ENCODE measurements around the gene BRIP1.

Gene BRIP1

DNA sequence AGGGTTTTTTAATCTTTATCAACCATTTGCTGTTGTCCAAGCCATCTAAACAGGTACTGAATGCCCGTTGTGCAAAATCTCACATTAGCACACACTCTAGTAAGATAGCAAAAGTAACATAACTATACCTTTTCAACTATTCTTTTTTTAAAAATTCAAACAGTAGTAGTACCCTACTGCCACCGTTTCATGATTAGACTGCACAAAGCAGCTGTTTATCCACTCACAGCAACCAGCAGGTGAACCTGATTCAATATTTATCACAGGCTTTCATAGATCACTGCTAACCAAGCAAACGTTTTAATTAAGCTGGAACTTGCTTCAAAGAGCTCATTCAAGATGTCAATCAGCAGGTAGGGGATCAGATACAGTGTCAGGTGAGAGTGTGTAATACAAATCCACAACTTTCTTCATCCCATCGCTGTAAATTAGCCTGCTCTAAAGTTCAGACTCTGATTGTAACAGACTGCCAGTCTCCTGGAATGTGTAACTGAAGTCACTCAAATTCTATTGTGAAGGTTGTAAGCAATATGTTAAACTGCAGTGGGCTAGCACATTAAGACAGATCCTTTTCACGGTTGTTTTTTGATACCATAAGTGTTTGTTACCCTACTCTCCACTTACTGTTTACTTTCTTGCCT lies 47.3 kb downstream of the BRIP1 start:
- Histone ChIP-seq H3K4me3 (ENCODE audit: low read depth, low read length) (no peak overlapping the region), H3K9me3 (ENCODE audit: control insufficient read depth, low read length) (no peaks in the 10 kb centered on the region), H3K9ac (no peak overlapping the region), H3K4me1 (no peaks in the 10 kb centered on the region), H3K79me2 (no peaks in the 10 kb centered on the region), H2AFZ (no peak overlapping the region), H3K4me2 (ENCODE audit: low read length) (no peak overlapping the region), H3K27me3 (ENCODE audit: control insufficient read depth, insufficient read depth, low read length) (no peaks in the 10 kb centered on the region), H3K36me3 (ENCODE audit: control insufficient read depth, insufficient read depth, low read length) (no peaks in the 10 kb centered on the region), H3K27ac (no peak overlapping the region)
- TF ChIP-seq, protein P1, sequence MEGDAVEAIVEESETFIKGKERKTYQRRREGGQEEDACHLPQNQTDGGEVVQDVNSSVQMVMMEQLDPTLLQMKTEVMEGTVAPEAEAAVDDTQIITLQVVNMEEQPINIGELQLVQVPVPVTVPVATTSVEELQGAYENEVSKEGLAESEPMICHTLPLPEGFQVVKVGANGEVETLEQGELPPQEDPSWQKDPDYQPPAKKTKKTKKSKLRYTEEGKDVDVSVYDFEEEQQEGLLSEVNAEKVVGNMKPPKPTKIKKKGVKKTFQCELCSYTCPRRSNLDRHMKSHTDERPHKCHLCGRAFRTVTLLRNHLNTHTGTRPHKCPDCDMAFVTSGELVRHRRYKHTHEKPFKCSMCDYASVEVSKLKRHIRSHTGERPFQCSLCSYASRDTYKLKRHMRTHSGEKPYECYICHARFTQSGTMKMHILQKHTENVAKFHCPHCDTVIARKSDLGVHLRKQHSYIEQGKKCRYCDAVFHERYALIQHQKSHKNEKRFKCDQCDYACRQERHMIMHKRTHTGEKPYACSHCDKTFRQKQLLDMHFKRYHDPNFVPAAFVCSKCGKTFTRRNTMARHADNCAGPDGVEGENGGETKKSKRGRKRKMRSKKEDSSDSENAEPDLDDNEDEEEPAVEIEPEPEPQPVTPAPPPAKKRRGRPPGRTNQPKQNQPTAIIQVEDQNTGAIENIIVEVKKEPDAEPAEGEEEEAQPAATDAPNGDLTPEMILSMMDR (IDR thresholded peaks at IDR 0.05): no peak

DNA sequence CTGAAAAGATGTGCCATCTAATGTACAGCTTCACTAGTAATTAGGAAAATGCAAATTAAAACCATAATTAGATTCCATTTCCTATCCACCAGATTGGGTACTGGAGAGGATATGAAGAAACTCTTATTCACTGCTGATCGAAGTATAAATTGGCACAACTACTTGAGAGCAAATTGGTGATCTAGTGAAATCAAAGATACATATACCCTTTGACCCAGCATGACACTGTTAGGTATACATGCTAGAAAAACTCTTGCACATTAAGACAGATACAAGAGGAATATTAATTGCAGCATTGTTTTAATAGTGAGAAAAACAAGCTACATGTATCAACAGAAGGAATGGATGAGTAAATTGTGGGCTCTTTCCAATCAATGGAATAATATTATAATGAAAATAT lies 48.8 kb downstream of the BRIP1 start:
- Histone ChIP-seq H3K27me3 (ENCODE audit: control insufficient read depth, insufficient read depth, low read length) (no peaks in the 10 kb centered on the region), H3K79me2 (no peaks in the 10 kb centered on the region), H3K36me3 (ENCODE audit: control insufficient read depth, insufficient read depth, low read length) (no peaks in the 10 kb centered on the region), H3K27ac (no peak overlapping the region), H3K4me1 (no peaks in the 10 kb centered on the region), H3K9ac (no peak overlapping the region), H3K4me3 (ENCODE audit: low read depth, low read length) (no peak overlapping the region), H3K9me3 (ENCODE audit: control insufficient read depth, low read length) (no peaks in the 10 kb centered on the region), H2AFZ (no peak overlapping the region), H3K4me2 (ENCODE audit: low read length) (no peak overlapping the region)
- TF ChIP-seq, protein P1 (IDR thresholded peaks at IDR 0.05): no peak

DNA sequence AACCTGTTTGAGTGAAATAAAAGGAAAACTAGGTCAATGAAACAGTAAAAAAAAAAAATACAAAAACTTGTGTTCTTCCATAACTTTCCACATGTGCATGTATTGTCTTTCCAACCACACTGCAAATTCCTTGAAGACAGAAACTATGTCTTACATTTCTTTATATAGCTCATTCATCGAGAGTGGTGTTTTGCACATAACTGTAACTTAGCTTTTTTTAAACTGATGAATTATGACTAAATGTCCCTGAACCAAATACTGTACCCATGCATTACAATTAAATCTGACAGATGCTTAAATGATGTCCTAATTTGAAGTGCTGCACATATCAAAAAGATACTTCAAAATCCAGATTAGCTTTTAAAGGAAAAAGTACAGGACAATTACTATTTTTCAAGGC lies 50.1 kb downstream of the BRIP1 start:
- no peak overlapping the region for H3K4me3 ChIP-seq (ENCODE audit: low read depth, low read length)
- H3K9me3 ChIP-seq (ENCODE audit: control insufficient read depth, low read length): no peaks in the 10 kb centered on the region
- H3K27me3 ChIP-seq (ENCODE audit: control insufficient read depth, insufficient read depth, low read length): no peaks in the 10 kb centered on the region
- no peak overlapping the region for H2AFZ ChIP-seq
- H3K4me2 ChIP-seq (ENCODE audit: low read length): no peak overlapping the region
- TF ChIP-seq, protein P1 (IDR thresholded peaks at IDR 0.05): no peak
- no peaks in the 10 kb centered on the region for H3K36me3 ChIP-seq (ENCODE audit: control insufficient read depth, insufficient read depth, low read length)
- no peaks in the 10 kb centered on the region for H3K79me2 ChIP-seq
- no peak overlapping the region for H3K27ac ChIP-seq
- no peak overlapping the region for H3K9ac ChIP-seq
- H3K4me1 ChIP-seq: no peaks in the 10 kb centered on the region

DNA sequence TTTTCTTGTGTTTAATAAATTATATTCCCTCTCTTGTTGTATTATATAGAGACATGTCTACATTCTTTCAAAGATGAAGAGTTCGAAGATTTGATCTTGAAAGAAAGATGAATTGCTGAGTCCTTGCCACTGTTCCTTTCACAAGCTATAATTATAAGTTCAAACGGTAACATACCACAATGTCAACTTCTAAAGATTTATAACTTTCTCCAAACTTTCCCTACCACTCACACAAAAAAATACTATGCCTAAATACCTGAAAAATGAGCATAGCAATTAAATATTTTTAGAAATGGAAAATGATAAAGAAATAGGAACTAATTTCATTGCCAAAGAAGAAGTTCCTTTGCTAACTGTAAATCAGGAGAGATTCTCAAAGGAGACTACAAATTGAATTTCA lies 50.6 kb downstream of the BRIP1 start:
- H2AFZ ChIP-seq: no peak overlapping the region
- H3K4me1 ChIP-seq: no peaks in the 10 kb centered on the region
- no peaks in the 10 kb centered on the region for H3K27me3 ChIP-seq (ENCODE audit: control insufficient read depth, insufficient read depth, low read length)
- no peaks in the 10 kb centered on the region for H3K36me3 ChIP-seq (ENCODE audit: control insufficient read depth, insufficient read depth, low read length)
- H3K9ac ChIP-seq: no peak overlapping the region
- no peaks in the 10 kb centered on the region for H3K79me2 ChIP-seq
- TF ChIP-seq, protein P1 (IDR thresholded peaks at IDR 0.05): no peak
- H3K27ac ChIP-seq: no peak overlapping the region
- no peaks in the 10 kb centered on the region for H3K9me3 ChIP-seq (ENCODE audit: control insufficient read depth, low read length)
- no peak overlapping the region for H3K4me3 ChIP-seq (ENCODE audit: low read depth, low read length)
- no peak overlapping the region for H3K4me2 ChIP-seq (ENCODE audit: low read length)

DNA sequence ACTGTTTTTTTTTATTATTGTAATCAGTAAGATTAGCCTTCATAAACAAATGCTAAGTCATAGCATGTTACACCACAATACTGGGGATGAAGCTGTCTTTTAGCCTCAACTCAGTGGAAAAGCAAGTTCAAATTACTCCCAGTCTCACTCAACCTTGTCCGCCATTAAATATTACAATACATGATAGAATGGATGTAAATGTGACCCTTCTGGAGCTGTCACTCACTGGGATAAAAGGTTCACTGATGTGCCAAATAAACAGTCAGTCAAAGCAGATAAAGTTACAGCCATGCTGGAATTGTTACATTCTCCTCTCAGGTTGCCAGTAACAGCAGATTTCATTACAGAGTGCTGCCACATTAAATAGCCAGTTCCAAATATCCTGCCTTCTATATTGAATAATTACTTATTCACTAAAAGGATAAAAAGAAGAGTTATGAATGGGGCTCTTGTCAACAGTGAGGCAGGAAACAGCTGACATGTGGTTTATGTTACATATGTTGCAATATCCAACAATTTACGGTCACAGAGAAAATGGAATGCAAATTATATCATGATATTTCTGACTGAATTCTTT lies 53.4 kb downstream of the BRIP1 start:
- Histone ChIP-seq H3K27ac (no peak overlapping the region), H3K9ac (no peak overlapping the region), H3K4me2 (ENCODE audit: low read length) (no peak overlapping the region), H3K9me3 (ENCODE audit: control insufficient read depth, low read length) (no peaks in the 10 kb centered on the region), H3K27me3 (ENCODE audit: control insufficient read depth, insufficient read depth, low read length) (no peaks in the 10 kb centered on the region), H3K79me2 (no peaks in the 10 kb centered on the region), H3K4me1 (no peaks in the 10 kb centered on the region), H2AFZ (no peak overlapping the region), H3K36me3 (ENCODE audit: control insufficient read depth, insufficient read depth, low read length) (no peaks in the 10 kb centered on the region), H3K4me3 (ENCODE audit: low read depth, low read length) (no peak overlapping the region)
- TF ChIP-seq, protein P1 (IDR thresholded peaks at IDR 0.05): no peak
